Measurements from ENCODE around the gene SND1.

SND1 gene

GRCh38 chr7:128036226-128036940 lies 384.4 kb downstream of the SND1 start:
- H3K4me3 ChIP-seq: no peak overlapping the region
- no peak for DNase-seq (ENCODE audit: low spot score)
- no peak for TF ChIP-seq CTCF (IDR thresholded peaks at IDR 0.05)
- H3K27ac ChIP-seq: no peak overlapping the region

GRCh38 chr7:128037081-128037480 lies 385.1 kb downstream of the SND1 start:
- no peak for TF ChIP-seq CTCF (IDR thresholded peaks at IDR 0.05)
- H3K27ac ChIP-seq: no peak overlapping the region
- no peak overlapping the region for H3K4me3 ChIP-seq
- no peak for DNase-seq (ENCODE audit: low spot score)

GRCh38 chr7:128037880-128038619 lies 386.1 kb downstream of the SND1 start:
- DNase-seq (ENCODE audit: low spot score): no peak
- Histone ChIP-seq H3K4me3 (no peak overlapping the region), H3K27ac (no peak overlapping the region)
- TF ChIP-seq CTCF (IDR thresholded peaks at IDR 0.05): no peak

- H3K4me3 ChIP-seq: no peak overlapping the region
- TF ChIP-seq CTCF (IDR thresholded peaks at IDR 0.05): no peak
- DNase-seq (ENCODE audit: low spot score): no peak
- no peak overlapping the region for H3K27ac ChIP-seq
These were observed 387.6 kb downstream of the SND1 start for GRCh38 chr7:128039544-128039953.

GRCh38 chr7:128040205-128040604 lies 388.2 kb downstream of the SND1 start:
- DNase-seq (ENCODE audit: low spot score): no peak
- no peak for TF ChIP-seq CTCF (IDR thresholded peaks at IDR 0.05)
- H3K27ac ChIP-seq: no peak overlapping the region

GRCh38 chr7:128041203-128041602 lies 389.2 kb downstream of the SND1 start:
- DNase-seq (ENCODE audit: low spot score): no peak
- Histone ChIP-seq H3K27ac (no peak overlapping the region), H3K4me3 (no peak overlapping the region)
- TF ChIP-seq CTCF (IDR thresholded peaks at IDR 0.05): no peak

More at GRCh38 chr7:128040205-128040604, 388.2 kb downstream of the SND1 start:
- no peak overlapping the region for H3K4me3 ChIP-seq

GRCh38 chr7:128042012-128042411 lies 390.0 kb downstream of the SND1 start:
- DNase-seq (ENCODE audit: low spot score): no peak
- no peak overlapping the region for H3K4me3 ChIP-seq

More at GRCh38 chr7:128042012-128042411, 390.0 kb downstream of the SND1 start:
- no peak for TF ChIP-seq CTCF (IDR thresholded peaks at IDR 0.05)
- H3K27ac ChIP-seq: no peak overlapping the region
